Uterus (tissue), 4 donors: ENCODE results near the gene BCDIN3D. TPM values are rescaled to one million over a fixed set of nuclear protein-coding genes. Genes with fewer than 3 reads are reported as not detected.

ENCODE experiments used
- DNase-seq, 2 donors: peaks; one replicate each; pipeline ENCODE4 v3.0.0-alpha.2; 2019 to 2020
- H3K27ac ChIP-seq, 2 donors: fragments of 200-600 bp; sonication (generic); 1 replicate in 1 of 2; 2 replicates in 1 of 2; pipeline ENCODE4 v1.5.1; 2016 to 2018
- H3K27me3 ChIP-seq, 2 donors: fragments of 200-600 bp; sonication (generic); one replicate each; pipeline ENCODE4 v1.5.1; 2018 to 2019; ENCODE audit warnings: control low read depth in 1 of 2
- H3K36me3 ChIP-seq, 2 donors: fragments of 200-600 bp; sonication (generic); one replicate each; pipeline ENCODE4 v1.5.1; 2019; ENCODE audit warnings: control low read depth in 1 of 2
- H3K4me1 ChIP-seq, 2 donors: fragments of 200-600 bp; sonication (generic); one replicate each; pipeline ENCODE4 v1.5.1; 2018 to 2019; ENCODE audit warnings: control low read depth in 1 of 2
- H3K4me3 ChIP-seq, 2 donors: fragments of 200-600 bp; sonication (generic); 1 replicate in 1 of 2; 2 replicates in 1 of 2; pipeline ENCODE4 v1.5.1; 2018 to 2019; ENCODE audit warnings: mild to moderate bottlenecking in 1 of 2
- H3K9me3 ChIP-seq, 2 donors: fragments of 200-600 bp; sonication (generic); one replicate each; pipeline ENCODE4 v1.5.1; 2019; ENCODE audit warnings: control low read depth in 1 of 2
- POLR2A ChIP-seq, 2 donors: fragments of 450-650 bp; IDR thresholded peaks; one replicate each; pipeline ENCODE4 v1.6.1; 2016; ENCODE audit warnings: antibody characterized with exemption in 2 of 2, mild to moderate bottlenecking in 1 of 2, moderate library complexity in 1 of 2
- intact Hi-C: fragments of 100-400 bp; cut with DNase I; formaldehyde crosslinking; loops from one replicate; pipeline ENCODE4 v1.15.1; 2023; ENCODE audit warnings: low total_unique reads
- total RNA-seq, 4 donors: library from RNA; depleted of rRNA in 3 of 4; stranded (reverse); fragments of >200 nt in 3 of 4; gene quantifications; one replicate each; pipeline versions ENCODE4 v1.1.0 to v1.2.4, GENCODE V29; 2014 to 2023
- TF ChIP-seq, protein P1 (sequence below), 4 experiments: fragments of 200-600 bp in 2 of 4; fragments of 450-650 bp in 2 of 4; sonication (generic) in 2 of 4; IDR thresholded peaks; one replicate each; pipeline ENCODE4 v1.5.1; 2016 to 2019; ENCODE audit warnings: antibody characterized with exemption in 4 of 4, mild to moderate bottlenecking in 2 of 4, moderate library complexity in 1 of 4
- donor health status: DM: yes; HTN: yes; CAD: no.

BCDIN3D gene
- total RNA-seq, 4 donors from 2014 or later, result 2.1 to 7.2 (median 2.7) TPM

DNA sequence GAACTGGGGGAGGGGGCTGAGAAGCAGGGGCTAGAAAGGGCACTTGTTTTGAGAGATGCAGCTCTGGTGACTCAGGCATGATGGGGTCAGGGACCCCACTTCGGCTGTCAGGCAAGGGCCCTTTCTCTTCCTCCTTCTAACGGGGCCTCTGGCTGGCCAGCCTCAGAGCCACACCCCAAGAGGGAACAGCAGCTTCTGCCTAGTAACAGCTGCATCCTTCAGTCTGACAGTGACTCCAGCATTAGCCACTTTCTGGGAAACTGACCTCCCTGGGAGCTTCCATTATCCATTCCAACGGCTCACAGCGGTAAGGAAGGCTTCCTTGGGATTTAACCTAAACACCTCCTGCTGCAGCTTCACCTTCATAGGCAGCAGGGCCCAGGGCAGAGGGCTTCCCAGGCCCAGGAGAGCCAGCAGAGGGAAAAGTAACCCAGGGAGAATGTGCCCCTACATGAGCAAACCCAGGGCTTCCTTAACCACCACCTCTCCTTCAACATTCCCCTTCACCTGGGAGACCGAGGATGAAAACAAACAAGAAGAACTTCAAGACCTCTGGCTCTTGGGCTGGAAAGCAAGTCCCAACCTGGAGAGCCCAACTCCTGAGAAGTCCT, 17.4 kb downstream of the BCDIN3D start:
- intact Hi-C loops, result no loop called here
- no peaks in the 10 kb centered on the region for H3K36me3 ChIP-seq
- no peak for DNase-seq
- no peaks in the 10 kb centered on the region for H3K27me3 ChIP-seq
- H3K4me1 ChIP-seq, result peaks cover 0 to 4% of the 10 kb centered on the region in 2 donors
- no peak overlapping the region for H3K27ac ChIP-seq
- no peak for TF ChIP-seq POLR2A (IDR thresholded peaks at IDR 0.05)
- TF ChIP-seq, protein P1, sequence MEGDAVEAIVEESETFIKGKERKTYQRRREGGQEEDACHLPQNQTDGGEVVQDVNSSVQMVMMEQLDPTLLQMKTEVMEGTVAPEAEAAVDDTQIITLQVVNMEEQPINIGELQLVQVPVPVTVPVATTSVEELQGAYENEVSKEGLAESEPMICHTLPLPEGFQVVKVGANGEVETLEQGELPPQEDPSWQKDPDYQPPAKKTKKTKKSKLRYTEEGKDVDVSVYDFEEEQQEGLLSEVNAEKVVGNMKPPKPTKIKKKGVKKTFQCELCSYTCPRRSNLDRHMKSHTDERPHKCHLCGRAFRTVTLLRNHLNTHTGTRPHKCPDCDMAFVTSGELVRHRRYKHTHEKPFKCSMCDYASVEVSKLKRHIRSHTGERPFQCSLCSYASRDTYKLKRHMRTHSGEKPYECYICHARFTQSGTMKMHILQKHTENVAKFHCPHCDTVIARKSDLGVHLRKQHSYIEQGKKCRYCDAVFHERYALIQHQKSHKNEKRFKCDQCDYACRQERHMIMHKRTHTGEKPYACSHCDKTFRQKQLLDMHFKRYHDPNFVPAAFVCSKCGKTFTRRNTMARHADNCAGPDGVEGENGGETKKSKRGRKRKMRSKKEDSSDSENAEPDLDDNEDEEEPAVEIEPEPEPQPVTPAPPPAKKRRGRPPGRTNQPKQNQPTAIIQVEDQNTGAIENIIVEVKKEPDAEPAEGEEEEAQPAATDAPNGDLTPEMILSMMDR (IDR thresholded peaks at IDR 0.05), result no peak
- H3K4me3 ChIP-seq, result no peak overlapping the region
- H3K9me3 ChIP-seq, result no peaks in the 10 kb centered on the region

DNA sequence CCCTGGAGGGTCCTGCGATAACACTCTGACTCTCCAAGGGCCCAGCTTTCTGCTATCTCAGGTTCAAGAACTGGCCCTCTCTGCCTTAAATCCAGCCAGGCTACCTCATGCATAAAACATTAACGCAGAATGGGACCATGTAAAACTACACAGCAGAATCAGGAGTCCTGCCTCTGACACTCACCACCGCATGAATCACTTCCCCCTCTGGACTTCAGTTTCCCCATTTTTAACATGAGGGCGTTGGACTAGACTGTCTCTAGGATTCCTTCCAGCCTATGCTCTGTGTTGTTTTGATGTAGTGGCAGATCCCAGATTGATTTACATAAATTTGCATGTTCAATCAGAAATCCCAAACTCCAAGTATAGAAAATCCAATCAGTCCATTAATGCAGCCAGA, 18.0 kb downstream of the BCDIN3D start:
- intact Hi-C loops, result no loop called here
- peaks cover 0 to 4% of the 10 kb centered on the region in 2 donors for H3K4me1 ChIP-seq
- no peak for DNase-seq

DNA sequence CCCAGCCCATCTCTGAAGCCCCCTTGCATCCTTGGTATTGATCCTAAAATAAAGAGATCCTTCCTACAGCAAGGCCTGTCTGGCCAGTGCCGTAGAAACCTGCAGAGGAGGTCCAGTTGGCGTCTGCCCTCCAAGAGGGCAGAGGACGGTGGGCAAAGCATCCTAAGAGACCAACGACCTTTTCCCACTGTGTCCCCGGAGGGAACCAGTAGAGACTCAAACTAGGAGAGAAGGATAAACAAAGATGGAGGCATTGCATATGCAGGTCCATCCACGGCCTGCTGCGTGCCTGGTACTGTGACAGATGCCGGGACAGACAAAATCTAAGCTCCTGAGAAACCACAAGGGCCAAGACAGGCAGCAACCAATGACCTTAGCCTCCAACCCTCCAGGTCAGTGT, 18.5 kb downstream of the BCDIN3D start:
- Histone ChIP-seq H3K36me3 (no peaks in the 10 kb centered on the region), H3K4me3 (no peak overlapping the region), H3K27ac (no peak overlapping the region), H3K27me3 (no peaks in the 10 kb centered on the region), H3K9me3 (no peaks in the 10 kb centered on the region), H3K4me1 (peaks cover 0 to 4% of the 10 kb centered on the region in 2 donors)
- intact Hi-C loops, result no loop called here
- no peak for TF ChIP-seq POLR2A (IDR thresholded peaks at IDR 0.05)
- TF ChIP-seq, protein P1 (IDR thresholded peaks at IDR 0.05), result no peak
- no peak for DNase-seq

More for the DNA sequence above, 18.0 kb downstream of the BCDIN3D start:
- no peak for TF ChIP-seq POLR2A (IDR thresholded peaks at IDR 0.05)
- TF ChIP-seq, protein P1 (IDR thresholded peaks at IDR 0.05), result no peak
- Histone ChIP-seq H3K27ac (no peak overlapping the region), H3K9me3 (no peaks in the 10 kb centered on the region), H3K36me3 (no peaks in the 10 kb centered on the region), H3K4me3 (no peak overlapping the region), H3K27me3 (no peaks in the 10 kb centered on the region)

DNA sequence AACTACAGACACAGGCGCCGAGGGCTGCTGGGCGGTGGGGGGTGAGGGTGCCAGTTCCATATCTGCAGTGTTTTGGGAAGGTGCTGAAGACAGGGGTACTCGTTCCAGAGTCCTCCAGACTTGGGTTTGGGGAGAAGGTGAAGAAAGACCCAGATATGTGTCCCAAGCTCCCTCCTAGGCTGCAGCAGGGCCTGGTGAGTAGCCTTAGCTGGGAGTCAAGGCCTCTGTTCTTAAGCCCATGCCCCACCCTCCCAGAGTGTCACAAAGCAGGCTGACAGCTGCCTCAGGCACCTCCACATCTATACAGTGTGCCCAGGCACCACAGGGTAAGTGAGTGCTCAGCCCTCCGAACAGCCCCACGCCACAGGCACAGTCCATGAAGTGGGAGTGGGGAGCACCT, 19.0 kb downstream of the BCDIN3D start:
- Histone ChIP-seq H3K36me3 (no peaks in the 10 kb centered on the region), H3K4me3 (no peak overlapping the region), H3K4me1 (peaks cover 0 to 1% of the 10 kb centered on the region in 2 donors), H3K27me3 (no peaks in the 10 kb centered on the region), H3K27ac (no peak overlapping the region), H3K9me3 (no peaks in the 10 kb centered on the region)
- intact Hi-C loops, result no loop called here
- no peak for TF ChIP-seq POLR2A (IDR thresholded peaks at IDR 0.05)
- TF ChIP-seq, protein P1 (IDR thresholded peaks at IDR 0.05), result no peak
- no peak for DNase-seq

DNA sequence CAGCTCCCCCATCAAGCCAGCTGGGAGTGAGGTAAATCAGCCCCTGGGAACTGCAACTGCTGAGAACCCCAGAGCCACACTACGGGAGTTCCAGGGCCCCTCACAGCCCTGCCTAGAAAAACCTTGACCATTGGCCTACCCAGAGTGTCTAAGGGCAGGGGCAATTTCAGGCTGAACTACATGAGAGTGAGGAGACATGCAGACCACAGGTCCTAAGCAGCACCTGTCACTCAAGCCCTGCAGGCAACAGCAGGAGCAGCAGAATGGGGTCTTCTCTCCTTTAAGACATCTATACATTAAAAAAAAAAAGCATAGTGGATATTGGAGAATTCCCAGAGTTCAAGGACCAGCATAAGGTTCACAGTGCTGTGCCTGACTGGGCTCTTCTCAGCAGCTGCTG, 19.6 kb downstream of the BCDIN3D start:
- H3K4me1 ChIP-seq, result no peaks in the 10 kb centered on the region
- intact Hi-C loops, result no loop called here
- H3K27me3 ChIP-seq, result no peaks in the 10 kb centered on the region
- TF ChIP-seq, protein P1 (IDR thresholded peaks at IDR 0.05), result no peak
- TF ChIP-seq POLR2A (IDR thresholded peaks at IDR 0.05), result no peak
- no peak overlapping the region for H3K4me3 ChIP-seq
- no peak for DNase-seq
- no peaks in the 10 kb centered on the region for H3K36me3 ChIP-seq
- no peaks in the 10 kb centered on the region for H3K9me3 ChIP-seq
- no peak overlapping the region for H3K27ac ChIP-seq
